Upper lobe of right lung (tissue), 1 donor: ENCODE results near the gene CTRB1. TPM values are rescaled to one million over a fixed set of nuclear protein-coding genes. Genes with fewer than 3 reads are reported as not detected.
"Not testable (repeated sequence)": the region's sequence is repeated elsewhere in the genome, so short reads cannot be mapped to it uniquely, and the experiment has no call there.

Source experiments
- ATAC-seq: fragments of 200-7000 bp; cut with Tn5 transposase; one replicate; pipeline ENCODE4 v1.9.1; 2020; ENCODE audit warnings: mild to moderate bottlenecking, moderate library complexity
- DNase-seq: peaks from one replicate; pipeline ENCODE4 v3.0.0-alpha.2; 2020
- H3K27ac ChIP-seq: fragments of 200-600 bp; one replicate; pipeline ENCODE4 v1.8.0; 2022
- H3K27me3 ChIP-seq: fragments of 200-600 bp; one replicate; pipeline ENCODE4 v1.8.0; 2022; ENCODE audit warnings: mild to moderate bottlenecking
- H3K36me3 ChIP-seq: fragments of 200-600 bp; one replicate; pipeline ENCODE4 v1.8.0; 2022
- H3K4me1 ChIP-seq: fragments of 200-600 bp; one replicate; pipeline ENCODE4 v1.8.0; 2022
- H3K4me3 ChIP-seq: fragments of 200-600 bp; one replicate; pipeline ENCODE4 v1.8.0; 2022; ENCODE audit warnings: mild to moderate bottlenecking
- H3K9me3 ChIP-seq: fragments of 200-600 bp; one replicate; pipeline ENCODE4 v1.8.0; 2022
- intact Hi-C: fragments of 100-400 bp; cut with DNase I; formaldehyde crosslinking; loops from one replicate; pipeline ENCODE4 v1.11.0; 2022
- total RNA-seq: library from RNA; stranded (reverse); fragmentation: NEBNext Ultra II Directional; extraction: Animal tissue kit (Norgen Biotek cat#: 25700); gene quantifications from one replicate; pipeline ENCODE4 v1.2.1, GENCODE V29; 2021
- TF ChIP-seq, protein P1 (sequence below): fragments of 200-600 bp; IDR thresholded peaks from one replicate; pipeline ENCODE4 v1.8.0; 2022; ENCODE audit warnings: antibody characterized with exemption
- donor health status: DM: no; HTN: yes; CAD: no; lungs with severe emphysema.

Gene CTRB1
- total RNA-seq, 1 donor from 2014 or later = not detected

- H3K9me3 ChIP-seq = no peaks in the 10 kb centered on the region
- H3K36me3 ChIP-seq = no peaks in the 10 kb centered on the region
- TF ChIP-seq, protein P1, sequence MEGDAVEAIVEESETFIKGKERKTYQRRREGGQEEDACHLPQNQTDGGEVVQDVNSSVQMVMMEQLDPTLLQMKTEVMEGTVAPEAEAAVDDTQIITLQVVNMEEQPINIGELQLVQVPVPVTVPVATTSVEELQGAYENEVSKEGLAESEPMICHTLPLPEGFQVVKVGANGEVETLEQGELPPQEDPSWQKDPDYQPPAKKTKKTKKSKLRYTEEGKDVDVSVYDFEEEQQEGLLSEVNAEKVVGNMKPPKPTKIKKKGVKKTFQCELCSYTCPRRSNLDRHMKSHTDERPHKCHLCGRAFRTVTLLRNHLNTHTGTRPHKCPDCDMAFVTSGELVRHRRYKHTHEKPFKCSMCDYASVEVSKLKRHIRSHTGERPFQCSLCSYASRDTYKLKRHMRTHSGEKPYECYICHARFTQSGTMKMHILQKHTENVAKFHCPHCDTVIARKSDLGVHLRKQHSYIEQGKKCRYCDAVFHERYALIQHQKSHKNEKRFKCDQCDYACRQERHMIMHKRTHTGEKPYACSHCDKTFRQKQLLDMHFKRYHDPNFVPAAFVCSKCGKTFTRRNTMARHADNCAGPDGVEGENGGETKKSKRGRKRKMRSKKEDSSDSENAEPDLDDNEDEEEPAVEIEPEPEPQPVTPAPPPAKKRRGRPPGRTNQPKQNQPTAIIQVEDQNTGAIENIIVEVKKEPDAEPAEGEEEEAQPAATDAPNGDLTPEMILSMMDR = no peak
- ATAC-seq (no peak), DNase-seq (no peak)
- H3K4me3 ChIP-seq = no peak overlapping the region
- H3K27ac ChIP-seq = no peak overlapping the region
- intact Hi-C loops = no loop called here
- no peaks in the 10 kb centered on the region for H3K4me1 ChIP-seq
- H3K27me3 ChIP-seq = no peaks in the 10 kb centered on the region
These were observed 2.7 kb upstream of the CTRB1 start for GRCh38 chr16:75216127-75216526.

- H3K9me3 ChIP-seq = no peaks in the 10 kb centered on the region
- H3K27me3 ChIP-seq = no peaks in the 10 kb centered on the region
- no peaks in the 10 kb centered on the region for H3K36me3 ChIP-seq
- ATAC-seq (no peak), DNase-seq (no peak)
- H3K4me1 ChIP-seq = no peaks in the 10 kb centered on the region
- H3K4me3 ChIP-seq = no peak overlapping the region
- intact Hi-C loops = no loop called here
- H3K27ac ChIP-seq = no peak overlapping the region
- TF ChIP-seq, protein P1 = no peak
These were observed 2.2 kb upstream of the CTRB1 start for GRCh38 chr16:75216576-75216975.

- TF ChIP-seq, protein P1 = no peak
- DNase-seq (no peak), ATAC-seq (no peak)
- Histone ChIP-seq H3K27me3 (no peaks in the 10 kb centered on the region), H3K4me3 (no peak overlapping the region), H3K4me1 (no peaks in the 10 kb centered on the region), H3K27ac (no peak overlapping the region), H3K9me3 (no peaks in the 10 kb centered on the region), H3K36me3 (no peaks in the 10 kb centered on the region)
- intact Hi-C loops = no loop called here
These were observed 1.4 kb upstream of the CTRB1 start for GRCh38 chr16:75217389-75217851.

- H3K27ac ChIP-seq = no peak overlapping the region
- intact Hi-C loops = no loop called here
- TF ChIP-seq, protein P1 = no peak
These were observed 300 bp downstream of the CTRB1 start for GRCh38 chr16:75219088-75219487.

DNA sequence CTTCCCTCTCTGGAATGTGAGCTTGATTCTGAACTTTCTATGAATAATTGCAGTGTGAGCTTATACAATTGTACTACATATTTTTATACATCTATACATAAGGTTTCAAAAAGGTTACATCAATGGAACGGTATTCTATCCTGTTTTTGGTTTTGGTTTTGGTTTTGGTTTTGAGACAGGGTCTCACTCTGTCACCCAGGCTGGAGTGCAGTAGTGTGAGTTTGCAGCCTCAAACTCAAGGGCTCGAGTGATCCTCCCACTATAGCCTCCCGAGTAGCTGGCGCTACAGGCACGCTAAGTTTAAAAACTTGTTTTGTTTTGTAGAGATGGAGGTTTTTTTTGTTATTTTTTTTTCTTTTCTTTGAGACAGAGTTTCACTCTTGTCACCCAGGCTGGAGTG, 1.1 kb downstream of the CTRB1 start:
- TF ChIP-seq, protein P1 = no peak
- Histone ChIP-seq H3K4me3 (peak overlapping the region; percentile 2), H3K27me3 (no peaks in the 10 kb centered on the region), H3K4me1 (no peaks in the 10 kb centered on the region), H3K27ac (no peak overlapping the region), H3K9me3 (no peaks in the 10 kb centered on the region), H3K36me3 (no peaks in the 10 kb centered on the region)
- no peak for ATAC-seq
- DNase-seq = no peak
- intact Hi-C loops = no loop called here

More at GRCh38 chr16:75219088-75219487, 300 bp downstream of the CTRB1 start:
- Histone ChIP-seq H3K27me3 (no peaks in the 10 kb centered on the region), H3K4me3 (no peak overlapping the region), H3K36me3 (no peaks in the 10 kb centered on the region), H3K9me3 (no peaks in the 10 kb centered on the region), H3K4me1 (no peaks in the 10 kb centered on the region)
- DNase-seq (no peak), ATAC-seq (no peak)

- Histone ChIP-seq H3K4me1 (no peaks in the 10 kb centered on the region), H3K9me3 (no peaks in the 10 kb centered on the region), H3K27me3 (no peaks in the 10 kb centered on the region), H3K36me3 (no peaks in the 10 kb centered on the region), H3K27ac (no peak overlapping the region), H3K4me3 (no peak overlapping the region)
- TF ChIP-seq, protein P1 = no peak
- DNase-seq (peak; percentile 80), ATAC-seq (peak; percentile 65)
- intact Hi-C loops = no loop called here
These were observed 3.5 kb downstream of the CTRB1 start for GRCh38 chr16:75222271-75222783.

GRCh38 chr16:75223129-75223528, 4.3 kb downstream of the CTRB1 start:
- H3K4me3 ChIP-seq, intact Hi-C loops, H3K27me3 ChIP-seq, H3K9me3 ChIP-seq, ATAC-seq, H3K27ac ChIP-seq, H3K36me3 ChIP-seq, DNase-seq, H3K4me1 ChIP-seq: not testable (repeated sequence)
